RWPE2 (cell line): ENCODE data around the gene IL16.

Experiments used
- ATAC-seq: fragments of 200-7000 bp; cut with Tn5 transposase; 3 replicates; pipeline ENCODE4 v1.9.1; 2021; ENCODE audit warnings: low read depth
- DNase-seq: peaks from one replicate; pipeline ENCODE4 v3.0.0-alpha.2; 2020; ENCODE audit warnings: low spot score
- H3K27ac ChIP-seq: fragments of 450-650 bp; 2 replicates; pipeline ENCODE4 v1.5.1; 2017; ENCODE audit warnings: mild to moderate bottlenecking; ENCODE audit not compliant: poor library complexity, severe bottlenecking
- H3K27me3 ChIP-seq: fragments of 250-450 bp; sonication (Bioruptor Pico); 2 replicates; pipeline ENCODE4 v1.5.1; 2021; ENCODE audit warnings: mild to moderate bottlenecking, moderate library complexity; ENCODE audit not compliant: insufficient read depth, poor library complexity, severe bottlenecking
- H3K36me3 ChIP-seq: fragments of 250-450 bp; sonication (Bioruptor Pico); 2 replicates; pipeline ENCODE4 v1.5.1; 2020; ENCODE audit warnings: low read depth, mild to moderate bottlenecking, moderate library complexity
- H3K4me1 ChIP-seq: fragments of 250-450 bp; sonication (Bioruptor Pico); 2 replicates; pipeline ENCODE4 v1.5.1; 2021; ENCODE audit warnings: mild to moderate bottlenecking, moderate library complexity; ENCODE audit not compliant: insufficient read depth, poor library complexity, severe bottlenecking
- H3K4me3 ChIP-seq: fragments of 250-450 bp; sonication (Bioruptor Pico); 2 replicates; pipeline ENCODE4 v1.5.1; 2021; ENCODE audit warnings: mild to moderate bottlenecking, moderate library complexity; ENCODE audit not compliant: severe bottlenecking
- H3K9me3 ChIP-seq: fragments of 250-450 bp; sonication (Bioruptor Pico); 2 replicates; pipeline ENCODE4 v1.5.1; 2021; ENCODE audit warnings: mild to moderate bottlenecking, moderate library complexity; ENCODE audit not compliant: severe bottlenecking
- CTCF ChIP-seq: fragments of 450-650 bp; IDR thresholded peaks from one replicate; pipeline ENCODE4 v1.5.1; 2017; ENCODE audit warnings: mild to moderate bottlenecking, moderate library complexity; ENCODE audit not compliant: poor library complexity, severe bottlenecking

The IL16 gene

GRCh38 chr15:81286621-81287121, 90.0 kb downstream of the IL16 start:
- Histone ChIP-seq H3K27ac (no peak overlapping the region), H3K4me1 (no peaks in the 10 kb centered on the region), H3K9me3 (no peaks in the 10 kb centered on the region), H3K4me3 (no peak overlapping the region), H3K27me3 (no peaks in the 10 kb centered on the region), H3K36me3 (no peaks in the 10 kb centered on the region)
- no peak for ATAC-seq
- TF ChIP-seq CTCF: no peak
- no peak for DNase-seq

GRCh38 chr15:81288040-81288439, 91.4 kb downstream of the IL16 start:
- Histone ChIP-seq H3K4me3 (no peak overlapping the region), H3K9me3 (no peaks in the 10 kb centered on the region), H3K36me3 (no peaks in the 10 kb centered on the region), H3K27ac (no peak overlapping the region), H3K27me3 (no peaks in the 10 kb centered on the region), H3K4me1 (no peaks in the 10 kb centered on the region)
- DNase-seq (no peak), ATAC-seq (no peak)
- no peak for TF ChIP-seq CTCF

- no peaks in the 10 kb centered on the region for H3K9me3 ChIP-seq
- ATAC-seq (no peak), DNase-seq (no peak)
- H3K36me3 ChIP-seq: no peaks in the 10 kb centered on the region
- H3K27ac ChIP-seq: no peak overlapping the region
- no peaks in the 10 kb centered on the region for H3K27me3 ChIP-seq
- H3K4me1 ChIP-seq: no peaks in the 10 kb centered on the region
- no peak overlapping the region for H3K4me3 ChIP-seq
- no peak for TF ChIP-seq CTCF
These were observed 91.9 kb downstream of the IL16 start for GRCh38 chr15:81288616-81289015.

- no peaks in the 10 kb centered on the region for H3K9me3 ChIP-seq
- H3K36me3 ChIP-seq: no peaks in the 10 kb centered on the region
- H3K27ac ChIP-seq: no peak overlapping the region
- DNase-seq (no peak), ATAC-seq (no peak)
- no peak overlapping the region for H3K4me3 ChIP-seq
- no peaks in the 10 kb centered on the region for H3K4me1 ChIP-seq
- H3K27me3 ChIP-seq: no peaks in the 10 kb centered on the region
- TF ChIP-seq CTCF: no peak
These were observed 93.2 kb downstream of the IL16 start for GRCh38 chr15:81289910-81290309.

- no peak for DNase-seq
These were observed 95.3 kb downstream of the IL16 start for GRCh38 chr15:81291916-81292522.

More at GRCh38 chr15:81291916-81292522, 95.3 kb downstream of the IL16 start:
- Histone ChIP-seq H3K9me3 (no peaks in the 10 kb centered on the region), H3K27ac (no peak overlapping the region), H3K4me1 (peaks cover 8% of the 10 kb centered on the region), H3K4me3 (no peak overlapping the region), H3K36me3 (no peaks in the 10 kb centered on the region), H3K27me3 (no peaks in the 10 kb centered on the region)
- no peak for ATAC-seq
- TF ChIP-seq CTCF: no peak
